Activated T-cell treated with anti-CD3 and anti-CD28 coated beads, Interleukin-2, amount 50 U/mL, for 24 hours (primary cell): ENCODE measurements around the gene MLC1.

Source experiments
- DNase-seq: peaks from one replicate; pipeline ENCODE4 v3.0.0-alpha.2; 2020
- H3K27ac Mint-ChIP-seq: 2 replicates; pipeline ENCODE4 v1.8.0; 2020; ENCODE audit warnings: mild to moderate bottlenecking, mixed read lengths
- H3K27me3 Mint-ChIP-seq: 2 replicates; pipeline ENCODE4 v1.8.0; 2020; ENCODE audit warnings: mixed read lengths
- H3K36me3 Mint-ChIP-seq: 2 replicates; pipeline ENCODE4 v1.8.0; 2020; ENCODE audit warnings: low read depth, mixed read lengths
- H3K4me1 Mint-ChIP-seq: 2 replicates; pipeline ENCODE4 v1.8.0; 2020; ENCODE audit warnings: low read depth, mixed read lengths
- H3K4me3 Mint-ChIP-seq: 2 replicates; pipeline ENCODE4 v1.8.0; 2020; ENCODE audit warnings: mild to moderate bottlenecking, moderate library complexity, mixed read lengths
- H3K9me3 Mint-ChIP-seq: 2 replicates; pipeline ENCODE4 v1.8.0; 2020; ENCODE audit warnings: mixed read lengths

Gene MLC1

GRCh38 chr22:50061824-50062355, 23.3 kb downstream of the MLC1 start:
- Mint-ChIP-seq H3K27ac (no peak overlapping the region), H3K4me3 (no peak overlapping the region), H3K4me1 (peaks cover 5% of the 10 kb centered on the region), H3K27me3 (peaks cover 33% of the 10 kb centered on the region), H3K9me3 (no peaks in the 10 kb centered on the region), H3K36me3 (no peaks in the 10 kb centered on the region)
- no peak for DNase-seq

GRCh38 chr22:50061141-50061823, 23.9 kb downstream of the MLC1 start:
- no peak overlapping the region for H3K4me3 Mint-ChIP-seq
- no peak for DNase-seq
- no peaks in the 10 kb centered on the region for H3K9me3 Mint-ChIP-seq
- no peaks in the 10 kb centered on the region for H3K36me3 Mint-ChIP-seq
- peaks cover 5% of the 10 kb centered on the region for H3K4me1 Mint-ChIP-seq
- H3K27ac Mint-ChIP-seq, result no peak overlapping the region
- peaks cover 37% of the 10 kb centered on the region for H3K27me3 Mint-ChIP-seq

GRCh38 chr22:50060441-50061140, 24.6 kb downstream of the MLC1 start:
- no peak overlapping the region for H3K4me3 Mint-ChIP-seq
- DNase-seq, result no peak
- H3K4me1 Mint-ChIP-seq, result peaks cover 5% of the 10 kb centered on the region
- H3K27ac Mint-ChIP-seq, result no peak overlapping the region
- H3K36me3 Mint-ChIP-seq, result no peaks in the 10 kb centered on the region
- no peaks in the 10 kb centered on the region for H3K9me3 Mint-ChIP-seq
- H3K27me3 Mint-ChIP-seq, result peaks cover 40% of the 10 kb centered on the region

DNA sequence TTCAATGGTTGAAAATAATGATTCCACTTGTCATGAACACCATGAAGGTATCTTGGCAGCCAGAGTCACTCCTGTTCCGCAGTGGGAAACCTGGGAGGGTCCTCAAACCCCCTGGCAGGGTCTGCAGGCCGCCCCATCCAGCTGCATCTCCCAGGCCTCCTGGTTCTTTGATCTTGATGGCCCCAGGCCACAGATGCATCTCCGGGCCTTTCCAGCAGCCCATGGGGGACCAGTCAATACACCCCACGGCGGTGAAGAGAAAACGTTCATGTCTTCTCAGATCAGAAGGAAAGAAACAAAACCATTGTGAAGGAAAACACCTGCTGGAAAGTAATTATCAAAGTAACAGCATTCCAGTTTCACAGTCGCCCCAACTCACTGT, 25.4 kb downstream of the MLC1 start:
- Mint-ChIP-seq H3K4me3 (no peak overlapping the region), H3K27ac (no peak overlapping the region), H3K9me3 (no peaks in the 10 kb centered on the region), H3K27me3 (peaks cover 47% of the 10 kb centered on the region), H3K36me3 (no peaks in the 10 kb centered on the region), H3K4me1 (peaks cover 5% of the 10 kb centered on the region)
- DNase-seq, result no peak

DNA sequence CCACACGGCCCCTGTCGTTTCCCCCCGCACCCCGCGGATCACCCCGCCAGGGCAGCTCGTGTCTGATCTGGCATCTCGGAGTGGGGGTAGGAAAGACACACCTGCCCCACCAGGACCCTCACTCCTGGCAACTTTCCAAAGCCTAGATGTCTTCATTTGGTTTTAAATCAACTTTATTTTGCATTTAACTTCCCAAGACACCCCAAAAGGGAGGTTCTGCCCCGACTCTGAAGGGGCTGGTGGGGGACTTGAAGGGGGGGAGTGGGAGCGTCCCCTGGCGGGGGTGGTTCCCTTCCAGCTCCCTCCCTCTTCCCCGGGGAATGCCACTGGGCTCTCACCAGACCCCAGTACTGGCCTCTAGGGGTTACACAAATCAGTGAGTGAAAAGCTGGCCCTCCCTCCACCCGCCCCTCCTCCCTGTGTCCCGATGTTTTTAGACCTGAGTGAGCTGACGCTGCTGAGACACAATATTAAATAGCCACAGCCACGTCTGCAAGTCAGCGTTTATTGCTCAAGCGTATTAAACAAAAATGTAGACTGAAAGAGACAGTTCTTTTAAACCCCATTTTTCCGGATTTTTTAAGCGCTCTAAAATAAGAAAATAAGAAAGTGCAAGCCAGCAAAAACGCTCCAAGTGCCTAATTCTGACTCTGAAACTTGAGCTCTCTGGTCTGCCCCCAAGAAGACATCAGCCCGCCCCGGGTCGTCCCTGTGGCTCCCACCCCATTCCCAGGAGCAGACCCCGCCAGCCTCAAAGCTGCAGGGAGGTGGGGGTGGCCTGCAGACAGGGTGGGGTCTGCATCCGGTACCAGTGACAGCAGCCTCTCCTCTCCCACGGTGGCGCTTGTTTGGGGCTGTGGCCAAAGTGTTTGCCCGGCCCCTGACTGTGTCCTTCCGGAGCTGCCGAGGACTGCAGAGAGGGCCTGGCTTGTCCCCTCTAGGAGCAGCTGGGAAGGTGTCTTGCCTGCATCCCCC, 26.0 kb downstream of the MLC1 start:
- Mint-ChIP-seq H3K36me3 (no peaks in the 10 kb centered on the region), H3K27me3 (peaks cover 50% of the 10 kb centered on the region), H3K9me3 (no peaks in the 10 kb centered on the region), H3K27ac (no peak overlapping the region), H3K4me3 (no peak overlapping the region), H3K4me1 (peaks cover 5% of the 10 kb centered on the region)
- DNase-seq, result no peak

GRCh38 chr22:50058061-50058905, 26.9 kb downstream of the MLC1 start, which contains the start of gene TTLL8:
Gene TTLL8 (minus strand): TSS chr22:50058298.
- H3K4me1 Mint-ChIP-seq, result peaks cover 5% of the 10 kb centered on the region
- H3K36me3 Mint-ChIP-seq, result no peaks in the 10 kb centered on the region
- no peak within 1 kb of the TSS for H3K4me3 Mint-ChIP-seq
- peaks cover 58% of the 10 kb centered on the region for H3K27me3 Mint-ChIP-seq
- H3K27ac Mint-ChIP-seq, result no peak within 1 kb of the TSS
- no peak for DNase-seq
- no peaks in the 10 kb centered on the region for H3K9me3 Mint-ChIP-seq

DNA sequence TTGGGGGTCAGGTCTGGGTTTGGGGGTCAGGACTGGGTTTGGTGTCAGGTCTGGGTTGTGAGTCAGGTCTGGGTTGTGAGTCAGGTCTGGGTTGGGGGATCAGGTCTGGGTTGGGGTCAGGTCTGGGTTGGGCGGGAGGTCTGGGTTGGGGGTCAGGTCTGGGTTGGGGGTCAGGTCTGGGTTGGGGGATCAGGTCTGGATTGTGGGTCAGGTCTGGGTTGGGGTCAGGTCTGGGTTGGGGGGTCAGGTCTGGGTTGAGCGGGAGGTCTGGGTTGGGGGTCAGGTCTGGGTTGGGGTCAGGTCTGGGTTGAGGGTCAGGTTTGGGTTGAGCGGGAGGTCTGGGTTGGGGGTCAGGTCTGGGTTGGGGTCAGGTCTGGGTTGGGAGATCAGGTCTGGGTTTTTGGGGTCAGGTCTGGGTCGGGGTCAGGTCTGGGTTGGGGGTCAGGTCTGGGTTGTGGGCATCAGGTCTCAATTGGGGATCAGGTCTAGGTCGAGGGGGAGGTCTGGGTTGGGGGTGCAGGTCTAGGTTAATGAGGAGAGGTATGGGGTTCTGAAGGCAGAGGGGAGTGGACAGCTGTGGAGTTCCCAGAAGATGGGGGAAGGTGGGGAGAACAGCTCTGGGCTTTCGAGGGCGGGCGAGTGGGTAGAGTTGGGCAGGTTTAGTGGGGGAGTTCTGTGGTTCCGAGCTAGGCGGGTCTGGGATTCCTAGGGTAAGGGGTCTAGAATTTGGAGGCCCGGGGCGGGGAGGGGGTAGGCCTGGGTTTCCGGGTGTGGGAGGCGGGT, 27.8 kb downstream of the MLC1 start:
- H3K4me1 Mint-ChIP-seq, result peaks cover 5% of the 10 kb centered on the region
- H3K27me3 Mint-ChIP-seq, result peaks cover 58% of the 10 kb centered on the region
- no peak for DNase-seq
- no peaks in the 10 kb centered on the region for H3K9me3 Mint-ChIP-seq
- no peak overlapping the region for H3K27ac Mint-ChIP-seq
- no peak overlapping the region for H3K4me3 Mint-ChIP-seq
- no peaks in the 10 kb centered on the region for H3K36me3 Mint-ChIP-seq

GRCh38 chr22:50056214-50056972, 28.8 kb downstream of the MLC1 start:
- Mint-ChIP-seq H3K27ac (no peak overlapping the region), H3K9me3 (no peaks in the 10 kb centered on the region), H3K27me3 (peaks cover 57% of the 10 kb centered on the region), H3K4me3 (no peak overlapping the region), H3K4me1 (peaks cover 5% of the 10 kb centered on the region), H3K36me3 (no peaks in the 10 kb centered on the region)
- DNase-seq, result no peak

DNA sequence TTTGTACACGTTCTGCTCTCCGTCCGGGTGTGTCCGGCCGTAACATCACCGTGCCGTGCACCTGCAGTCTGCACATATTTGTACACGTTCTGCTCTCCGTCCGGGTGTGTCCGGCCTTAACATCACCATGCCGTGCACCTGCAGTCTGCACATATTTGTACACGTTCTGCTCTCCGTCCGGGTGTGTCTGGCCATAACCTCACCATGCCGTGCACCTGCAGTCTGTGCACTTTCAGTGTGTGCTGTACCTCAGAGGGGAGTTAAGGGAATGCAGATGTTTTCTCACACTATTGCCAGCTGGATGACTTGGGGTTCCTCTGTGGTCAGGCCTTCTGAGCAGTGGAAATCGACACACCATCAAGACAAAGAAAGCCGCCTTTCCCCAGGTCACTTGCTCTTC, 31.4 kb downstream of the MLC1 start:
- H3K4me3 Mint-ChIP-seq, result no peak overlapping the region
- no peak overlapping the region for H3K27ac Mint-ChIP-seq
- peaks cover 33% of the 10 kb centered on the region for H3K27me3 Mint-ChIP-seq
- no peaks in the 10 kb centered on the region for H3K9me3 Mint-ChIP-seq
- H3K36me3 Mint-ChIP-seq, result no peaks in the 10 kb centered on the region
- no peak for DNase-seq
- H3K4me1 Mint-ChIP-seq, result peaks cover 1% of the 10 kb centered on the region

GRCh38 chr22:50051930-50052329, 33.3 kb downstream of the MLC1 start:
- no peaks in the 10 kb centered on the region for H3K4me1 Mint-ChIP-seq
- peaks cover 26% of the 10 kb centered on the region for H3K27me3 Mint-ChIP-seq
- no peaks in the 10 kb centered on the region for H3K36me3 Mint-ChIP-seq
- no peak overlapping the region for H3K4me3 Mint-ChIP-seq
- H3K9me3 Mint-ChIP-seq, result no peaks in the 10 kb centered on the region
- DNase-seq, result no peak
- no peak overlapping the region for H3K27ac Mint-ChIP-seq

GRCh38 chr22:50049299-50050195, 35.7 kb downstream of the MLC1 start:
- peaks cover 12% of the 10 kb centered on the region for H3K27me3 Mint-ChIP-seq
- H3K4me3 Mint-ChIP-seq, result no peak overlapping the region
- no peak overlapping the region for H3K27ac Mint-ChIP-seq
- no peak for DNase-seq
- no peaks in the 10 kb centered on the region for H3K9me3 Mint-ChIP-seq
- H3K4me1 Mint-ChIP-seq, result peaks cover 4% of the 10 kb centered on the region
- no peaks in the 10 kb centered on the region for H3K36me3 Mint-ChIP-seq

- no peak for DNase-seq
- H3K27ac Mint-ChIP-seq, result no peak overlapping the region
- no peaks in the 10 kb centered on the region for H3K9me3 Mint-ChIP-seq
- no peaks in the 10 kb centered on the region for H3K36me3 Mint-ChIP-seq
- peaks cover 14% of the 10 kb centered on the region for H3K27me3 Mint-ChIP-seq
- peaks cover 8% of the 10 kb centered on the region for H3K4me1 Mint-ChIP-seq
- H3K4me3 Mint-ChIP-seq, result no peak overlapping the region
Measured at GRCh38 chr22:50048836-50049235, 36.4 kb downstream of the MLC1 start.
